Sigmoid colon (tissue), 7 donors: ENCODE results near the gene ASCL5. TPM values are rescaled to one million over a fixed set of nuclear protein-coding genes. Genes with fewer than 3 reads are reported as not detected.

Source experiments
- DNase-seq: peaks from one replicate; pipeline ENCODE4 v3.0.0-alpha.2; 2019
- H3K27ac ChIP-seq, 4 donors: fragments of 200-600 bp; sonication (generic); one replicate each; pipeline ENCODE4 v1.5.1; 2016 to 2019; ENCODE audit warnings: mild to moderate bottlenecking in 1 of 4
- H3K27me3 ChIP-seq, 3 donors: fragments of 200-600 bp; sonication (generic); one replicate each; pipeline ENCODE4 v1.5.1; 2019; ENCODE audit warnings: mild to moderate bottlenecking in 1 of 3
- H3K36me3 ChIP-seq, 4 donors: fragments of 200-600 bp; sonication (generic); one replicate each; pipeline ENCODE4 v1.5.1; 2016 to 2019
- H3K4me1 ChIP-seq, 4 donors: fragments of 200-600 bp; sonication (generic); one replicate each; pipeline ENCODE4 v1.5.1; 2017 to 2019
- H3K4me3 ChIP-seq, 4 donors: fragments of 200-600 bp; sonication (generic); one replicate each; pipeline ENCODE4 v1.5.1; 2017 to 2019; ENCODE audit warnings: mild to moderate bottlenecking in 2 of 4, moderate library complexity in 1 of 4
- H3K9me3 ChIP-seq, 4 donors: fragments of 200-600 bp in 3 of 4; sonication (generic) in 3 of 4; one replicate each; pipeline versions ENCODE4 v1.5.1 to v1.6.1; 2013 to 2019
- CTCF ChIP-seq, 4 experiments: fragments of 450-650 bp in 3 of 4; fragments of 200-600 bp in 1 of 4; IDR thresholded peaks; one replicate each; pipeline ENCODE4 v1.5.1; 2016 to 2019; ENCODE audit warnings: antibody characterized with exemption in 4 of 4, mild to moderate bottlenecking in 3 of 4, moderate library complexity in 2 of 4
- EP300 ChIP-seq, 4 donors: sonication (generic); formaldehyde crosslinking; IDR thresholded peaks; one replicate each; pipeline ENCODE4 v1.6.1; 2017; ENCODE audit warnings: antibody characterized with exemption in 4 of 4
- POLR2A ChIP-seq, 2 donors: fragments of 450-650 bp; IDR thresholded peaks; one replicate each; pipeline ENCODE4 v1.6.1; 2016; ENCODE audit warnings: antibody characterized with exemption in 2 of 2, mild to moderate bottlenecking in 2 of 2, moderate library complexity in 2 of 2
- POLR2AphosphoS5 ChIP-seq, 4 donors: sonication (generic); formaldehyde crosslinking; IDR thresholded peaks; one replicate each; pipeline ENCODE4 v1.6.1; 2017; ENCODE audit warnings: antibody characterized with exemption in 4 of 4
- WGBS, 2 donors: extraction: QIAGEN DNeasy Blood & Tissue Kit; methylation state at CpG; one replicate each; pipeline ENCODE4 v1.1.7; 2013; 5-methylcytosine and 5-hydroxymethylcytosine counted together
- intact Hi-C: fragments of 100-400 bp; cut with DNase I; formaldehyde crosslinking; loops from one replicate; pipeline ENCODE4 v1.15.1; 2023
- polyA plus RNA-seq, 3 donors: library from polyadenylated mRNA; stranded (reverse); fragments of 200-250 nt; gene quantifications; one replicate each; pipeline ENCODE4 v1.2.3, GENCODE V29; 2013
- total RNA-seq, 4 donors: library from RNA; depleted of rRNA; stranded (reverse); fragments of >200 nt; gene quantifications; one replicate each; pipeline ENCODE4 v1.1.0, GENCODE V29; 2016
- donor health status: healthy with polysubstance abuse.
- donor health status: Bipolar disorder and iron deficiency.
- donor health status: healthy.

The ASCL5 gene
- total and polyA plus RNA-seq, 7 donors = 0.06 TPM; not detected in 6

DNA sequence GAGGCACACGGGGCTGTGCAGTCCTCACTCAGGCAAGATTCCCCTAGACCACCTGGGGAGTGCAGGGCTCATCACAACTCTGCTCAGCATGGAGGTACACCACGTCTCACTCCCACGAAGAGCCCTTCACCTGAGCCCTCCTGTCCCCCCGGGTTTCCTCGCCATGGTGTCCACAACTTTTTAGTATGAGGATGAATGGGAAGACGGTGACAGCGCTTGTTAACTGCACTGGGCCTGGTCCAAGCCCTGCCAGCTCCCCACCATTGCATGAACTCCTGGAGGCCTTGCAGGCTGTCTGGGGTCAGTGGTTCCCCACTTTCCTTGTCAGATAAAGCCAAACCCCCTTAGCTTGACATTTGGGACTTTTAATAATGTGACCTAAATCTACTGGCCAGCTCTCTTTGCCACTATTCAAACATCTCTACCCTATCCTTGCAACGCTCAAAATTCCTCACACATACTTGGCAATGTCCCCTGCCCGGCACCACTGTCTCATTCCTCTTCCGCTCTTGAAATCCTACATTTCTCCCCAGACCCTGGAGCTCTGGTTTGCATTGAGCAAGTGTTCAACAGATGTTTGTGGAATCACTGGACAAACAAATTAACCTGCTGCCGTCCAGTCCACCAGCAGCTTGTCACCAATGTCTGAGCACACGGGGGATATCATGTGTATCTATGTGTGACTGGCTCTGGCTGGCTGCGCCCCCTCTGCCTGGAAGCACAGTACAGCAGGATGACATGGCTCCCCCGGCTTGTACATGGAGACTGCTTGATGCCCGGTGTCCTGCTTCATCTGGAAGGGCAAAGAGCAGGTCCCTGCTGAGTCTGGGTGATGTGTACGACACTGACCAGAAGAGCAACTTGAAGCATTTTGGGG, 16.1 kb upstream of the ASCL5 start:
- H3K4me1 ChIP-seq = peaks cover 0 to 5% (median 4%) of the 10 kb centered on the region in 4 donors
- no peaks in the 10 kb centered on the region for H3K9me3 ChIP-seq
- H3K27me3 ChIP-seq = no peaks in the 10 kb centered on the region
- TF ChIP-seq POLR2AphosphoS5 (IDR thresholded peaks at IDR 0.05) (no peak), EP300 (IDR thresholded peaks at IDR 0.05) (no peak), POLR2A (IDR thresholded peaks at IDR 0.05) (no peak), CTCF (IDR thresholded peaks at IDR 0.05) (no peak)
- DNase-seq = no peak
- peaks cover 27 to 90% (median 53%) of the 10 kb centered on the region in 4 donors for H3K36me3 ChIP-seq
- H3K27ac ChIP-seq = no peak overlapping the region
- no peak overlapping the region for H3K4me3 ChIP-seq
- WGBS, 2 donors = 93% methylated on average over 16 of the region's 16 CpGs
- intact Hi-C loops = no loop called here

GRCh38 chr1:201142011-201142848, 15.2 kb upstream of the ASCL5 start:
- WGBS, 2 donors = 89 to 91% methylated on average over 16 of the region's 16 CpGs
- Histone ChIP-seq H3K36me3 (peaks cover 27 to 82% (median 53%) of the 10 kb centered on the region in 4 donors), H3K27ac (no peak overlapping the region), H3K4me1 (peaks cover 0 to 13% (median 11%) of the 10 kb centered on the region in 4 donors), H3K27me3 (no peaks in the 10 kb centered on the region), H3K9me3 (no peaks in the 10 kb centered on the region), H3K4me3 (no peak overlapping the region)
- TF ChIP-seq POLR2A (IDR thresholded peaks at IDR 0.05) = no peak
- TF ChIP-seq EP300 (IDR thresholded peaks at IDR 0.05) = no peak
- TF ChIP-seq CTCF (IDR thresholded peaks at IDR 0.05) = no peak
- no peak for TF ChIP-seq POLR2AphosphoS5 (IDR thresholded peaks at IDR 0.05)
- intact Hi-C loops = no loop called here
- no peak for DNase-seq

DNA sequence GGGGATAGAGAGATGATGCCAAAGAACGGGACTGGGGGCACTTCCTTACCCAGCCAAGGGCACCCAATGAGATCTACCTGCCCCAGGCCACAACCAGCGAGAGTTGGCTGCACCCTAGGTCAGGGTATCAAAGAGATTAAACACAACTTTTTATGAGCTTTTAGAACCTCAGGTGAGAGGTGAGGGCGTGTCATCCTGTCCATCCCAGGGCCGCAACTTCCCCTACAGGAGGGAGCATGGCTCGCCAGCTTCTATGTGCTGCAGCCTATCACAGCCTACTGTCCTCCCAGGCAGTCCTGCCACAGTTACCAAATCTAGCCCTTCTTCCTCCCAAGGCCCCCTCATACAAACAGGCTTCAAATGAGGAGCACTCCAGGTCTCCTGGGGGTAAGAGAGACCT, 14.4 kb upstream of the ASCL5 start:
- peaks cover 19 to 73% (median 48%) of the 10 kb centered on the region in 4 donors for H3K36me3 ChIP-seq
- no peak for DNase-seq
- H3K4me3 ChIP-seq = no peak overlapping the region
- peaks cover 0 to 21% (median 19%) of the 10 kb centered on the region in 4 donors for H3K4me1 ChIP-seq
- H3K9me3 ChIP-seq = no peaks in the 10 kb centered on the region
- H3K27ac ChIP-seq = no peak overlapping the region
- intact Hi-C loops = no loop called here
- TF ChIP-seq POLR2A (IDR thresholded peaks at IDR 0.05) (no peak), POLR2AphosphoS5 (IDR thresholded peaks at IDR 0.05) (no peak), EP300 (IDR thresholded peaks at IDR 0.05) (no peak), CTCF (IDR thresholded peaks at IDR 0.05) (no peak)
- WGBS, 2 donors = 61 to 88% methylated on average over 5 of the region's 5 CpGs
- H3K27me3 ChIP-seq = no peaks in the 10 kb centered on the region

GRCh38 chr1:201140941-201141260, 13.9 kb upstream of the ASCL5 start:
- 93 to 95% methylated on average over 8 of the region's 8 CpGs for WGBS, 2 donors
- no peak overlapping the region for H3K27ac ChIP-seq
- H3K4me1 ChIP-seq = peaks cover 0 to 25% (median 19%) of the 10 kb centered on the region in 4 donors
- no peaks in the 10 kb centered on the region for H3K27me3 ChIP-seq
- no peak for DNase-seq
- intact Hi-C loops = no loop called here
- H3K9me3 ChIP-seq = no peaks in the 10 kb centered on the region
- peaks cover 16 to 71% (median 46%) of the 10 kb centered on the region in 4 donors for H3K36me3 ChIP-seq
- H3K4me3 ChIP-seq = no peak overlapping the region
- TF ChIP-seq EP300 (IDR thresholded peaks at IDR 0.05) (no peak), CTCF (IDR thresholded peaks at IDR 0.05) (no peak), POLR2AphosphoS5 (IDR thresholded peaks at IDR 0.05) (no peak), POLR2A (IDR thresholded peaks at IDR 0.05) (no peak)
